GM12878 (cell line): Measurements from ENCODE around the gene FTL. TPM values are rescaled to one million over a fixed set of nuclear protein-coding genes. Genes with fewer than 3 reads are reported as not detected.

ENCODE experiments used
- ATAC-seq: fragments of 200-7000 bp; cut with Tn5 transposase; 3 replicates; pipeline ENCODE4 v1.9.1; 2020; ENCODE audit warnings: mild to moderate bottlenecking, moderate library complexity
- BruUV-seq: library from RNA; stranded (reverse); fragments of 400-500 nt; replicated peaks from 2 replicates; lab custom pipeline; 2021; lab: Mats Ljungman, UMichigan
- CTCF ChIA-PET: fragments of 300-600 bp; sonication (Branson Sonifier 250); formaldehyde crosslinking; extraction: SDS; loops from one replicate; lab custom pipeline; 2021; ENCODE audit warnings: inconsistent platforms; lab: Yijun Ruan, JAX
- POLR2A ChIA-PET: fragments of 350-600 bp; formaldehyde crosslinking; extraction: SDS; loops from one replicate; lab custom pipeline; 2021; ENCODE audit warnings: inconsistent platforms; lab: Charles Lee
- RAD21 ChIA-PET: fragments of 300-600 bp; sonication (Branson Sonifier 250); formaldehyde crosslinking; loops from one replicate; lab custom pipeline; 2023; ENCODE audit warnings: antibody characterized with exemption; ENCODE audit not compliant: unreplicated experiment; lab: Charles Lee
- SMC1A ChIA-PET: fragments of 300-600 bp; sonication (Branson Sonifier 250); formaldehyde crosslinking; loops from one replicate; lab custom pipeline; 2023; ENCODE audit not compliant: unreplicated experiment, uncharacterized antibody; lab: Charles Lee
- DNase-seq: peaks from one replicate; pipeline ENCODE4 v3.0.0-alpha.2; 2011; ENCODE audit warnings: low read depth, low spot score
- FAIRE-seq: peaks from 3 replicates; lab custom pipeline; 2011; peaks lifted over from hg19 to GRCh38; lab: Jason Lieb, UNC
- H2AFZ ChIP-seq: 2 replicates; pipeline ENCODE4 v1.6.0; 2011; ENCODE audit warnings: low read depth, low read length, control low read depth; ENCODE audit not compliant: control insufficient read depth
- H3K27ac ChIP-seq: 2 replicates; pipeline ENCODE4 v1.5.1; 2011; ENCODE audit warnings: control low read depth; ENCODE audit not compliant: control insufficient read depth, insufficient read depth
- H3K27me3 ChIP-seq, 2 experiments: replicated peaks in 1 of 2; 2 replicates each; pipeline versions ENCODE4 v1.6.0 to v1.6.1; 2011; ENCODE audit warnings: low read length in 1 of 2; ENCODE audit not compliant: control insufficient read depth in 2 of 2, insufficient read depth in 2 of 2
- H3K36me3 ChIP-seq, 2 experiments: 2 replicates each; pipeline ENCODE4 v1.5.1; 2011; ENCODE audit warnings: low read length in 1 of 2; ENCODE audit not compliant: control insufficient read depth in 2 of 2, insufficient read depth in 2 of 2
- H3K4me1 ChIP-seq: 2 replicates; pipeline ENCODE4 v1.6.1; 2011; ENCODE audit warnings: mild to moderate bottlenecking, low read length, moderate library complexity, mixed read lengths; ENCODE audit not compliant: control insufficient read depth, insufficient read depth
- H3K4me2 ChIP-seq: 2 replicates; pipeline ENCODE4 v1.6.0; 2011; ENCODE audit warnings: control low read depth; ENCODE audit not compliant: control insufficient read depth, insufficient read depth
- H3K4me3 ChIP-seq: fragments of 200-600 bp; sonication (generic); 2 replicates; pipeline ENCODE4 v1.5.1; 2016
- H3K79me2 ChIP-seq: 2 replicates; pipeline ENCODE4 v1.6.0; 2011; ENCODE audit warnings: low read length; ENCODE audit not compliant: control insufficient read depth, insufficient read depth
- H3K9ac ChIP-seq: 2 replicates; pipeline ENCODE4 v1.8.0; 2011; ENCODE audit warnings: low read length, control low read depth, mixed read lengths; ENCODE audit not compliant: control insufficient read depth, insufficient read depth
- H3K9me3 ChIP-seq: replicated peaks from 3 replicates; pipeline ENCODE4 v1.5.1; 2011; ENCODE audit warnings: mild to moderate bottlenecking, low read length; ENCODE audit not compliant: control insufficient read depth, insufficient read depth
- H4K20me1 ChIP-seq: 2 replicates; pipeline ENCODE4 v1.6.0; 2011; ENCODE audit not compliant: control insufficient read depth, insufficient read depth
- BACH1 ChIP-seq: fragments of 450-650 bp; IDR thresholded peaks from 2 replicates; pipeline ENCODE4 v1.6.1; 2017; ENCODE audit warnings: mild to moderate bottlenecking, borderline replicate concordance
- BCL11A ChIP-seq: IDR thresholded peaks from 2 replicates; pipeline ENCODE4 v1.6.1; 2011; ENCODE audit warnings: low read depth, low read length
- BRCA1 ChIP-seq: IDR thresholded peaks from 2 replicates; pipeline ENCODE4 v1.6.1; 2011; ENCODE audit warnings: low read depth, low read length, improper control_type of control experiment
- CBFB ChIP-seq: IDR thresholded peaks from 2 replicates; pipeline ENCODE4 v1.6.1; 2016; ENCODE audit warnings: antibody characterized with exemption, low read depth
- DPF2 ChIP-seq: fragments of 450-650 bp; IDR thresholded peaks from 2 replicates; pipeline ENCODE4 v1.6.1; 2017; ENCODE audit warnings: mild to moderate bottlenecking
- ESRRA ChIP-seq: IDR thresholded peaks from 2 replicates; pipeline ENCODE4 v1.6.1; 2012; ENCODE audit warnings: mild to moderate bottlenecking, low read length, improper control_type of control experiment
- MYC ChIP-seq: IDR thresholded peaks from 2 replicates; pipeline ENCODE4 v1.6.1; 2011; ENCODE audit warnings: mild to moderate bottlenecking, low read length, moderate library complexity, inconsistent platforms; ENCODE audit not compliant: insufficient read depth, insufficient replicate concordance, insufficient read length, severe bottlenecking
- NFYB ChIP-seq: IDR thresholded peaks from 2 replicates; pipeline ENCODE4 v1.6.1; 2011; ENCODE audit warnings: low read depth, mild to moderate bottlenecking, low read length, improper control_type of control experiment, moderate library complexity; ENCODE audit not compliant: insufficient read depth
- RAD21 ChIP-seq: IDR thresholded peaks from 2 replicates; pipeline ENCODE4 v1.6.1; 2011; ENCODE audit warnings: mild to moderate bottlenecking, low read depth, low read length, moderate library complexity; ENCODE audit not compliant: insufficient read depth
- RCOR1 ChIP-seq: conservative IDR thresholded peaks from 2 replicates; pipeline ENCODE4 v1.6.1; 2012; ENCODE audit warnings: low read depth, low read length, improper control_type of control experiment
- SMAD5 ChIP-seq: IDR thresholded peaks from 2 replicates; pipeline ENCODE4 v1.6.1; 2016; ENCODE audit warnings: antibody characterized with exemption, low read depth
- STAT3 ChIP-seq: IDR thresholded peaks from 2 replicates; pipeline ENCODE4 v1.6.1; 2011; ENCODE audit warnings: low read depth, low read length, improper control_type of control experiment
- WGBS: methylation state at CpG from one replicate; pipeline ENCODE4 v1.1.6; 2016; ENCODE audit warnings: low lambda C conversion rate; ENCODE audit not compliant: insufficient replicate concordance, insufficient coverage; ENCODE audit errors: missing lambda C conversion rate; 5-methylcytosine and 5-hydroxymethylcytosine counted together
- in situ Hi-C: fragments of 300-500 bp; cut with MboI; formaldehyde crosslinking; loops from 9 replicates; pipeline ENCODE4 v1.14.3; 2018; ENCODE audit warnings: mixed read lengths
- intact Hi-C: fragments of 100-400 bp; cut with micrococcal nuclease; formaldehyde crosslinking; loops from one replicate; pipeline ENCODE4 v1.14.2; 2022; ENCODE audit not compliant: unreplicated experiment
- polyA plus RNA-seq, 11 experiments: library from polyadenylated mRNA; depleted of rRNA in 4 of 11; unstranded in 6 of 11; stranded (reverse) in 5 of 11; fragments of >200 nt; fragmentation: Nextera tagmentation in 4 of 11; fragmentation: Illumina TruSeq in 1 of 11; extraction: Ambion mirVana in 4 of 11; extraction: Trizol in 1 of 11; gene quantifications; 1 replicate in 1 of 11; 2 replicates in 10 of 11; pipeline versions ENCODE4 v1.2.1 to v1.2.3, GENCODE V29; 2011 to 2016; ENCODE audit warnings: inconsistent platforms in 2 of 11, missing spikeins in 2 of 11, low read depth in 1 of 11
- total RNA-seq, 4 experiments: library from RNA; depleted of rRNA in 3 of 4; stranded (reverse); fragments of >200 nt in 3 of 4; fragmentation: Illumina TruSeq in 1 of 4; extraction: Trizol in 1 of 4; gene quantifications; 2 replicates each; pipeline versions ENCODE4 v1.2.1 to v1.2.3, GENCODE V29; 2013 to 2021
- TF ChIP-seq, protein P1 (sequence below): IDR thresholded peaks from 2 replicates; pipeline ENCODE4 v1.6.1; 2012; ENCODE audit warnings: low read depth, low read length, improper control_type of control experiment
- TF ChIP-seq, protein P2 (sequence below): fragments of 450-650 bp; IDR thresholded peaks from 2 replicates; pipeline ENCODE4 v1.6.1; 2017; ENCODE audit warnings: mild to moderate bottlenecking
- TF ChIP-seq, protein P3 (sequence below): fragments of 150-350 bp; IDR thresholded peaks from 2 replicates; pipeline ENCODE4 v1.6.1; 2016; ENCODE audit warnings: low read depth, low read length
- TF ChIP-seq, protein P4 (sequence below): IDR thresholded peaks from 2 replicates; pipeline ENCODE4 v1.6.1; 2012; ENCODE audit warnings: mild to moderate bottlenecking, low read depth, low read length

The FTL gene
- total and polyA plus RNA-seq, 10 of the 15 experiments (the other 5 are each of a cell fraction or from before 2014, with no cell fraction given): 364 to 8,913 (median 1,595) TPM

DNA sequence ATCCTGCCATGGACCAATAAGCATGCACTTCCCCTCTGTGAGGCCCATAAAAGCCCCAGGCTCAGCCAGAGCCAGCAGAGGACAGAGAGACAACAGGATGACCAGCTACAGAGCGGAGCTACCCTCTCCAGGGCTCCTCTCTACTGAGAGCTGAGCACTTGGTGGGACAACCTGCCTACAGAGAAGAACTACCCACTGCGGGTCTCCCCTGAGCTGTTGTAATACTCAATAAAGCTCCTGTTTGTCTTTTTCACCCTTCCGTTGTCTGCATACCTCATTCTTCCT, 17.9 kb upstream of the FTL start:
- Histone ChIP-seq H3K9me3 (peaks cover 10% of the 10 kb centered on the region; the same call in 1 of the 3 replicates), H3K9ac (no peak overlapping the region), H3K27ac (no peak overlapping the region), H3K79me2 (no peaks in the 10 kb centered on the region), H3K4me2 (no peak overlapping the region), H3K27me3 (no peaks in the 10 kb centered on the region), H4K20me1 (no peaks in the 10 kb centered on the region), H3K4me1 (no peaks in the 10 kb centered on the region), H2AFZ (no peak overlapping the region), H3K36me3 (no peaks in the 10 kb centered on the region), H3K4me3 (no peak overlapping the region)
- CTCF ChIA-PET: interaction anchor here (0.9 kb wide), 1 partner anchor 106 kb away, joined by 3 read pairs; no protein-coding TSS in a partner anchor
- RAD21 ChIA-PET: no interaction called here
- FAIRE-seq: no peak
- in situ Hi-C loops: no loop called here
- POLR2A ChIA-PET: no interaction called here
- intact Hi-C loops: no loop called here
- WGBS: 75% methylated on average over 3 of the region's 3 CpGs
- ATAC-seq: no peak
- BruUV-seq: no TSS peak
- SMC1A ChIA-PET: no interaction called here
- DNase-seq: no peak
- TF ChIP-seq BCL11A (no peak), CBFB (no peak), BACH1 (no peak), MYC (no peak), DPF2 (no peak), BRCA1 (no peak), NFYB (no peak), RAD21 (no peak), ESRRA (no peak), SMAD5 (no peak), STAT3 (no peak), RCOR1 (no peak)
- TF ChIP-seq, protein P1, sequence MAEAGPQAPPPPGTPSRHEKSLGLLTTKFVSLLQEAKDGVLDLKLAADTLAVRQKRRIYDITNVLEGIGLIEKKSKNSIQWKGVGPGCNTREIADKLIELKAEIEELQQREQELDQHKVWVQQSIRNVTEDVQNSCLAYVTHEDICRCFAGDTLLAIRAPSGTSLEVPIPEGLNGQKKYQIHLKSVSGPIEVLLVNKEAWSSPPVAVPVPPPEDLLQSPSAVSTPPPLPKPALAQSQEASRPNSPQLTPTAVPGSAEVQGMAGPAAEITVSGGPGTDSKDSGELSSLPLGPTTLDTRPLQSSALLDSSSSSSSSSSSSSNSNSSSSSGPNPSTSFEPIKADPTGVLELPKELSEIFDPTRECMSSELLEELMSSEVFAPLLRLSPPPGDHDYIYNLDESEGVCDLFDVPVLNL: no peak
- TF ChIP-seq, protein P2, sequence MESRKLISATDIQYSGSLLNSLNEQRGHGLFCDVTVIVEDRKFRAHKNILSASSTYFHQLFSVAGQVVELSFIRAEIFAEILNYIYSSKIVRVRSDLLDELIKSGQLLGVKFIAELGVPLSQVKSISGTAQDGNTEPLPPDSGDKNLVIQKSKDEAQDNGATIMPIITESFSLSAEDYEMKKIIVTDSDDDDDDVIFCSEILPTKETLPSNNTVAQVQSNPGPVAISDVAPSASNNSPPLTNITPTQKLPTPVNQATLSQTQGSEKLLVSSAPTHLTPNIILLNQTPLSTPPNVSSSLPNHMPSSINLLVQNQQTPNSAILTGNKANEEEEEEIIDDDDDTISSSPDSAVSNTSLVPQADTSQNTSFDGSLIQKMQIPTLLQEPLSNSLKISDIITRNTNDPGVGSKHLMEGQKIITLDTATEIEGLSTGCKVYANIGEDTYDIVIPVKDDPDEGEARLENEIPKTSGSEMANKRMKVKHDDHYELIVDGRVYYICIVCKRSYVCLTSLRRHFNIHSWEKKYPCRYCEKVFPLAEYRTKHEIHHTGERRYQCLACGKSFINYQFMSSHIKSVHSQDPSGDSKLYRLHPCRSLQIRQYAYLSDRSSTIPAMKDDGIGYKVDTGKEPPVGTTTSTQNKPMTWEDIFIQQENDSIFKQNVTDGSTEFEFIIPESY: no peak
- TF ChIP-seq, protein P3, sequence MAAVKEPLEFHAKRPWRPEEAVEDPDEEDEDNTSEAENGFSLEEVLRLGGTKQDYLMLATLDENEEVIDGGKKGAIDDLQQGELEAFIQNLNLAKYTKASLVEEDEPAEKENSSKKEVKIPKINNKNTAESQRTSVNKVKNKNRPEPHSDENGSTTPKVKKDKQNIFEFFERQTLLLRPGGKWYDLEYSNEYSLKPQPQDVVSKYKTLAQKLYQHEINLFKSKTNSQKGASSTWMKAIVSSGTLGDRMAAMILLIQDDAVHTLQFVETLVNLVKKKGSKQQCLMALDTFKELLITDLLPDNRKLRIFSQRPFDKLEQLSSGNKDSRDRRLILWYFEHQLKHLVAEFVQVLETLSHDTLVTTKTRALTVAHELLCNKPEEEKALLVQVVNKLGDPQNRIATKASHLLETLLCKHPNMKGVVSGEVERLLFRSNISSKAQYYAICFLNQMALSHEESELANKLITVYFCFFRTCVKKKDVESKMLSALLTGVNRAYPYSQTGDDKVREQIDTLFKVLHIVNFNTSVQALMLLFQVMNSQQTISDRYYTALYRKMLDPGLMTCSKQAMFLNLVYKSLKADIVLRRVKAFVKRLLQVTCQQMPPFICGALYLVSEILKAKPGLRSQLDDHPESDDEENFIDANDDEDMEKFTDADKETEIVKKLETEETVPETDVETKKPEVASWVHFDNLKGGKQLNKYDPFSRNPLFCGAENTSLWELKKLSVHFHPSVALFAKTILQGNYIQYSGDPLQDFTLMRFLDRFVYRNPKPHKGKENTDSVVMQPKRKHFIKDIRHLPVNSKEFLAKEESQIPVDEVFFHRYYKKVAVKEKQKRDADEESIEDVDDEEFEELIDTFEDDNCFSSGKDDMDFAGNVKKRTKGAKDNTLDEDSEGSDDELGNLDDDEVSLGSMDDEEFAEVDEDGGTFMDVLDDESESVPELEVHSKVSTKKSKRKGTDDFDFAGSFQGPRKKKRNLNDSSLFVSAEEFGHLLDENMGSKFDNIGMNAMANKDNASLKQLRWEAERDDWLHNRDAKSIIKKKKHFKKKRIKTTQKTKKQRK: no peak
- TF ChIP-seq, protein P4, sequence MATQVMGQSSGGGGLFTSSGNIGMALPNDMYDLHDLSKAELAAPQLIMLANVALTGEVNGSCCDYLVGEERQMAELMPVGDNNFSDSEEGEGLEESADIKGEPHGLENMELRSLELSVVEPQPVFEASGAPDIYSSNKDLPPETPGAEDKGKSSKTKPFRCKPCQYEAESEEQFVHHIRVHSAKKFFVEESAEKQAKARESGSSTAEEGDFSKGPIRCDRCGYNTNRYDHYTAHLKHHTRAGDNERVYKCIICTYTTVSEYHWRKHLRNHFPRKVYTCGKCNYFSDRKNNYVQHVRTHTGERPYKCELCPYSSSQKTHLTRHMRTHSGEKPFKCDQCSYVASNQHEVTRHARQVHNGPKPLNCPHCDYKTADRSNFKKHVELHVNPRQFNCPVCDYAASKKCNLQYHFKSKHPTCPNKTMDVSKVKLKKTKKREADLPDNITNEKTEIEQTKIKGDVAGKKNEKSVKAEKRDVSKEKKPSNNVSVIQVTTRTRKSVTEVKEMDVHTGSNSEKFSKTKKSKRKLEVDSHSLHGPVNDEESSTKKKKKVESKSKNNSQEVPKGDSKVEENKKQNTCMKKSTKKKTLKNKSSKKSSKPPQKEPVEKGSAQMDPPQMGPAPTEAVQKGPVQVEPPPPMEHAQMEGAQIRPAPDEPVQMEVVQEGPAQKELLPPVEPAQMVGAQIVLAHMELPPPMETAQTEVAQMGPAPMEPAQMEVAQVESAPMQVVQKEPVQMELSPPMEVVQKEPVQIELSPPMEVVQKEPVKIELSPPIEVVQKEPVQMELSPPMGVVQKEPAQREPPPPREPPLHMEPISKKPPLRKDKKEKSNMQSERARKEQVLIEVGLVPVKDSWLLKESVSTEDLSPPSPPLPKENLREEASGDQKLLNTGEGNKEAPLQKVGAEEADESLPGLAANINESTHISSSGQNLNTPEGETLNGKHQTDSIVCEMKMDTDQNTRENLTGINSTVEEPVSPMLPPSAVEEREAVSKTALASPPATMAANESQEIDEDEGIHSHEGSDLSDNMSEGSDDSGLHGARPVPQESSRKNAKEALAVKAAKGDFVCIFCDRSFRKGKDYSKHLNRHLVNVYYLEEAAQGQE: no peak
